22Rv1 (cell line): Measurements from ENCODE around the gene IL32.

ENCODE experiments used
- ZFX ChIP-seq: fragments of 450-650 bp; IDR thresholded peaks from 2 replicates; pipeline ENCODE4 v1.6.1; 2017; ENCODE audit warnings: antibody characterized with exemption, borderline replicate concordance
- TF ChIP-seq, protein P1 (sequence below): fragments of 450-650 bp; IDR thresholded peaks from 2 replicates; pipeline ENCODE4 v1.5.1; 2017; ENCODE audit warnings: mild to moderate bottlenecking

DNA sequence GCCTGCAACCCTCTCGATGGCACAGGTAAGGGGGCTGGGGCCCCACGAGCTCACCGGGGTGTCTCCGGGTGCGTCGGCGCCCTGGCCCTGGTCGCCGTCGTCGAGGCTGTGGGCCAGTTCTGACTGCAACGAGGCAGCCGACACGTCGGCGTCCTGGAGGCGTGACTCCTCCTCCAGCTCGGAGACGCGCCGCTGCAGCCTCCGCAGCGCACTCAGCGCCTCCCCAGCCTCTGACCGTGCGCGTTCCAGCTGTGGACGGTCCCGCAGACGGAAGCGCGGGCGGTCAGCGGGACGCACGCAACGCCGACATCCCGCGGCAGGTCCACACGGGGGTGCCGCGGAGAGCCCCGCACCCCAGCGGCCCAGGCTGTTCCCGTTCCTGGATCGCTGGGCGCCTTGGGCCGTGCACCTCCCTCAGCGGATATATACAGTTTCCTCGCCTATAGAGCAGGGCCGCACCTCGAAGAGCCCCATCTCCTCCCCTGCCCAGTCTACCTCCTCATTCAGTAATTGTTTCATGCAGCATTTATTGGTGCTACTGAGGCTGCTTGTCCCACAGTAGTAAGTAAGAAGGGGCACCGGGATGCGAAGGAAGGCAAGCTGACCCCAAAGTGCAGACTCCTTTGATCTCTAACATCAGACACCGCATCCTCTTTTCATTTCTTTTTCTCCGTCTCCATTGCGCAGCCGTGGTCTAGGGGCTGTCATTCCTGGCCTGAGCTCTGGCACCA, 35.8 kb upstream of the IL32 start:
- TF ChIP-seq, protein P1, sequence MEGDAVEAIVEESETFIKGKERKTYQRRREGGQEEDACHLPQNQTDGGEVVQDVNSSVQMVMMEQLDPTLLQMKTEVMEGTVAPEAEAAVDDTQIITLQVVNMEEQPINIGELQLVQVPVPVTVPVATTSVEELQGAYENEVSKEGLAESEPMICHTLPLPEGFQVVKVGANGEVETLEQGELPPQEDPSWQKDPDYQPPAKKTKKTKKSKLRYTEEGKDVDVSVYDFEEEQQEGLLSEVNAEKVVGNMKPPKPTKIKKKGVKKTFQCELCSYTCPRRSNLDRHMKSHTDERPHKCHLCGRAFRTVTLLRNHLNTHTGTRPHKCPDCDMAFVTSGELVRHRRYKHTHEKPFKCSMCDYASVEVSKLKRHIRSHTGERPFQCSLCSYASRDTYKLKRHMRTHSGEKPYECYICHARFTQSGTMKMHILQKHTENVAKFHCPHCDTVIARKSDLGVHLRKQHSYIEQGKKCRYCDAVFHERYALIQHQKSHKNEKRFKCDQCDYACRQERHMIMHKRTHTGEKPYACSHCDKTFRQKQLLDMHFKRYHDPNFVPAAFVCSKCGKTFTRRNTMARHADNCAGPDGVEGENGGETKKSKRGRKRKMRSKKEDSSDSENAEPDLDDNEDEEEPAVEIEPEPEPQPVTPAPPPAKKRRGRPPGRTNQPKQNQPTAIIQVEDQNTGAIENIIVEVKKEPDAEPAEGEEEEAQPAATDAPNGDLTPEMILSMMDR = no peak
- TF ChIP-seq ZFX = no peak
